NCI-H146 treated with DMSO at 0.1 percent for 48 hours (cell line): ENCODE data around the gene SPIRE1.
"Not testable (repeated sequence)": the region's sequence is repeated elsewhere in the genome, so short reads cannot be mapped to it uniquely, and the experiment has no call there.

Experiments used
- DNase-seq: peaks from one replicate; lab custom pipeline; 2025; ENCODE audit not compliant: unreplicated experiment; lab: John Stamatoyannopoulos, UW

The SPIRE1 gene

GRCh38 chr18:12647773-12648172 lies 10.1 kb downstream of the SPIRE1 start:
- DNase-seq = no peak

DNA sequence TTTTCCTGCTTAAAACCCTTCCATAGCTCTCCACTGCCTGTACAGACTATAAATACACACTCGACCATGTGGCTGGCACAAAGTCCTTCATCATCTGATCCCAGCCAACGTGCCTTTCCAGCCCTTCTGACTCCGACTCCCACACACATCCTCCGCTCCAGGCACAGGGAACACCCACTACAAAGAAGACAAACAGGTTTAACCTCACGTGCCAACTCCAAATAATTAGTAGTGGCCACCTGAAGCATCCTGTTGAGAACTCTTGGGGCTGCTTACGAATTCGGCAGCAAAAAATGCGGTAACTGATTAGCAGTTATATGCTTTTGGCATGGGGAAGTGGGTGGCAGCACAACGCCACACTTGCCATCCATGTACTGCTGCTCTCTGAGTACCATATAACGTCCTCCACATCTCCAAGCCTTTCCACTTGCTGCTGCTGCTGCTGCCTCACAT lies 12.1 kb downstream of the SPIRE1 start:
- DNase-seq = no peak

DNA sequence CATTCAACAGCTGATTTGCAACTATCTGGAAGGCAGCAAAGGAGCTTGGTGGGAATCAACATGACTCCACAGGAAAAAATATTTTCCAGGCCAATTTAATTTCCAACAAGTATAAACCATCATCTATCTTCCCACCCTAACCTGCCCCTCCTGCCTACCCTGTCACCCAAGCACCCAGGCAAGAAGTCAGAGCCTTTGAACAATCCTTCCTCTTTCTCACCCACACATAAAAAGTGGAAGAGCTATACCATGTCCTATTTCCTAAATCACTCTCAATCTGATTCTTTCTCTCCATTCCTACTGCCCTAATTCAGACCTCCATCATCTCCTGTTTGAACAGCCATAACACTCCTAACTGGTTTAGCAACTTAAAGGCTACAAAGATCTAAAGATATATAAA lies 12.7 kb downstream of the SPIRE1 start:
- DNase-seq = no peak

DNA sequence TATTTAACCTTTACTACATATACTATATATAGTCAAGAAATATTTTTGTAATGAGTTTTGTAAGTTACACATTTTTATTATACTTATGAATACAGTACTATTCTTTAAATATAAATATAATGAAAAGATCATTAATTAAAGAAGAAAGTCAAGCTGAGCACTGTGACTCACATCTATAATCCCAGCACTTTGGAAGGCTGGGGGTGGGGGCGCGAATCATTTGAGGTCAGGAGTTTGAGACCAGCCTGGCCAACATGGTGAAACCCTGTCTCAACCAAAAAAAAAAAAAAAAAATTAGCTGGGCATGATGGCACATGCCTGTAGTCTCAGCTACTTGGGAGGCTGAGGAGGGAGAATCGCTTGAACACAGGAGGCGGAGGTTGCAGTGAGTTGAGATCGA lies 14.2 kb downstream of the SPIRE1 start:
- not testable (repeated sequence) for DNase-seq

GRCh38 chr18:12640881-12641200 lies 17.1 kb downstream of the SPIRE1 start:
- DNase-seq = no peak

DNA sequence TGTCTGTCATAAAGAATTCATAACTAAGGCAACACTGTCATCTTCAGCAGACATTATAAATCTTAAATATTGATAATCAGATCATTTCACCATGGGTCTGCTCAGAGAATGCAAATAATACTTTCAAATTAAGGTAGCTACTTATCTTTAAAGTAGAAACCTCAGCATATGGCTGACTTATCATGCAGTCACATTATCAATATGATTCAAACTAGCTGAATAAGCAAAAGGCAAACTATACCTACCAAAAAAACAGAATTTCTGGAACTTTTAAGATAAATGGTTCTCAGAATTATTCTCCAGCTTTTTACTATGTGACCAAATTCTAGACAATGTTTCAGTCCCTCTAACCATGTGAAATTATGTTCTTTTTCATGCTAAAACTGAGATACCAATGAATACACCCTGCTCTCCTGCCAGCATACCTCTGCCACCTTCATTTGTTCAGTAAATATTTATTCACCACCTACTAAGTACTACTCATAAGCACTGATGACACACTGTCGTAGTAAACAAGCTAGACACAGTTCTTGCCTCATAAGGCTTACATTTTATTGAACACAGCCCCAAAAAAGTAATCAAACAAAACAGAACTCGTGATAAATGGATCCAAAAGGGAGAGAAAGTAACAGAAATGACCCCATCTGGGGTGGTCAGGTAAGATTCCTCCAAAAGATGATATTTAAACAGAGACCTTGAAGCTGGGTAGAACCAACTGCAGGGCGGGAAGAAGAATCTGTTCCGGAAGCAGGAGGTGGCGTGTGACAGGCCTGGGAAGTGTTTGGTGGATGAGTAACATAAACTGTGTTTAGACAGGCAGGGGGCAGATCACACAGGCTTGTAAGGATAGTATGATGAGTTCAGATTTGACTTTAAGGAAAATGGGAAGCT lies 17.7 kb downstream of the SPIRE1 start:
- DNase-seq = no peak

- no peak for DNase-seq
Observed at GRCh38 chr18:12638644-12639124, 19.2 kb downstream of the SPIRE1 start.

- no peak for DNase-seq
Observed at GRCh38 chr18:12637901-12638643, 19.8 kb downstream of the SPIRE1 start.

DNA sequence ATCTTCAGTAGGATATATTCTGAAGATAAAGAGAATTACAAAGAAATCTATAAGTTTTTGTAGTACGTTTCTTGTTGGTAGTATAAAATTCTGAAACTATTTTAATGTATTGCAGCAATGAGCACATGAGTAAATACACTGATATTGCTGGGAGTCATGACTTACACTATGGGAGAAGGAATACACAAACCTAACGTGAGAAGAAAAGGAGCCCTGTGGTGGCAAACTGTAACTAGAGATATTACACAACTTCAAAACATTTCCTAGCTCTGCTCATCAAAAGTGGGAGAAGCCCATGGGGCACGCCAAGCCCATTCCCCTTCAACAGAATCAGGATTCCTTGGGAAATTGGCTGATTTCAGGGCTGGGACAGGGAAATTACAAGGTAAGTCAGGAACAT lies 20.5 kb downstream of the SPIRE1 start:
- DNase-seq = no peak

DNA sequence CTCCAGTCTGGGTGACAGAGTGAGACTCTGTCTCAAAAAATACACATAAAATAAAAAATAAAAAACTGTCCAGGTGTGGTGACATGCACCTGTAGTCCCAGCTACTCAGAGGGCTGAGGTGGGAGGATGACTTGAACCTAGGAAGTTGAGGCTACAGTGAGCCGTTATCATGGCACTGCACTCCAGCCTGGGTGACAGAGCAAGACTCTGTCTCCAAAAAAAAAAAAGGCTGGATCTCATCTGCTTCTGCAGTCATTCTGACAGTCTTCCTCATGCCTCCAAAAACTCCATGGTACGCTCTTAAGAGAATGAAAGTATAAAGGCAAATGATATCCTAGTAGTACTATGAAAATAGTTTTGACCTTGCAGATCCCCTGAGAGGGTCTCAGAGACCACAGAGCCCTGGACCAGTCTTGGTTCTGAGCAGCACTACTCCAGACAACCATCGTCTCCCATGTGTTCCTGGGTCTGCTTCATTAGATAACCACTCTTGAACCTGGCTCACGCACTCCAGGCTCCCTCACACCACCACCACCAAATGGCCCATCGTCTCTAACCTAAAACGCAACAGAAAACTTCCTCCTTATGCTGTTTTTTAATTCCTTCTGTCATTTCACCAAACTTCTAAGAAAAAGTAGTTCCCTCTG lies 26.0 kb downstream of the SPIRE1 start:
- no peak for DNase-seq

DNA sequence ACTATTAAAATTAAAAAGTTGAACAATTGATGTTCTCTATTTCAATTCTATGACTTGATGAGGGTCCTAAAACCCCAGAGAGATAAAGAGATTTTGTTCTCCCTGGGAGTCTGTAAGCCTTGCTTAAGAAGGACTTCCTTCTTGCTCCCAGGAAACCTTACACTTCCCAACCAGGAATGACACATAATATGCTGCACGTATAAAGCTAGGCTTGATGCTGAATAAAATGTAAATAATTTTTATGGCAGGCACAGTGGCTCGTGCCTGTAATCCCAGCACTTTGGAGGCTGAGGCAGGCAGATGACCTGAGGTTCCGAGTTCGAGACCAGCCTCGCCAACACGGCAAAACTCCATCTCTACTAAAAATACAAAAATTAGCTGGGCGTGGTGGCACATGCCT lies 27.8 kb downstream of the SPIRE1 start:
- DNase-seq = no peak

GRCh38 chr18:12628706-12629702 lies 28.9 kb downstream of the SPIRE1 start:
- DNase-seq = no peak

DNA sequence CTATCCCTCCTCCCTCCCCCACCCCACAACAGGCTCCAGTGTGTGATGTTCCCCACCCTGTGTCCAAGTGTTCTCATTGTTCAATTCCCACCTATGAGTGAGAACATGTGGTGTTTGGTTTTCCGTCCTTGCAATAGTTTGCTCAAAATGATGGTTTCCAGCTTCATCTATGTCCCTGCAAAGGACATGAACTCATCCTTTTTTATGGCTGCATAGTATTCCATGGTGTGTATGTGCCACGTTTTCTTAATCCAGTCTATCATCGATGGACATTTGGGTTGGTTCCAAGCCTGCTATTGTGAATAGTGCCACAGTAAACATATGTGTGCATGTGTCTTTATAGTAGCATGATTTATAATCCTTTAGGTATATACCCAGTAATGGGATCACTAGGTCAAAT lies 30.7 kb downstream of the SPIRE1 start:
- not testable (repeated sequence) for DNase-seq

DNA sequence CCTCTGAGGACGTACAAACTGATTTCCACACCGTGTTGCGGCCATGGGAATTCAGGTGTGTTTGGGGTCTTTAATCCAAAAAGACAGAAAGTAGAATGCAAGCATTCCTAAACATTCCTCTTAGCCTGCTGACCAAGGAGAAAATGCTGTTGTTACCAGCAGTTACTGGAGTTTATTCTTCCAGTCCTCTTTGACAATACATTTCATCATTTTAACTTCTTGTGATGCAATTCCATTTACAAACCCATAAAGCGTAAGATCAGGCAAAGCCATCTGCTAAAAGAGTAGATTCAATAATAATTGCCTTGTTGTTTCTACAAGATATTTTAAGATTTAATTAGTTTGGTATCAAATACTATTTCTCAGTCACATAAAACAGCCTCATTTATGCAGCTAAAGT lies 32.7 kb downstream of the SPIRE1 start:
- no peak for DNase-seq

DNA sequence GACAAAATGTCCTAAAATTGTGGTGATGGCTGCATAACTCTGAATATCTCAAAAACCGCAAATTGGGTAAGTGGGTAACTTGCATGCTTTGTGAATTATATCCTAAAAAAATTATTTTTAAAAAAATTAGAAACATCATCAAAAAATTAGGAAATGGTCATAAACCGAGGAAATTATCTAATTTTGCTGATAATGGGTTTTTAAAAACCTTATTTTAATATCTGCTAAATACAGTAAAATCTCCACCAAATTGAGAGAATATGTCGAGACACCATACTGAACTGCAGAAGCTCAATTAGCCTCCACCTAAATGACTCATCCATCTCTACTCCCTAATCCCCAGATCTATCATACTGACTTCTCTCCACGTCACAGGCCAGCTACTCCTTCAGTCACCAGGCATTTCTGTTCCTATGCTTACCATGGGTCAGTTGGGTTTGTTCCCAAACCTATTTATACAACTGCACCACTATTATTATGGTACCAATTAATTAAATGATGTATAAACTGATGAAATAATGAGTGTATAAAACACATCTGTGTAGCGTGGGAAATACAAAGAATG lies 36.1 kb downstream of the SPIRE1 start:
- no peak for DNase-seq

- DNase-seq = no peak
Observed at GRCh38 chr18:12615748-12616147, 42.2 kb downstream of the SPIRE1 start.

DNA sequence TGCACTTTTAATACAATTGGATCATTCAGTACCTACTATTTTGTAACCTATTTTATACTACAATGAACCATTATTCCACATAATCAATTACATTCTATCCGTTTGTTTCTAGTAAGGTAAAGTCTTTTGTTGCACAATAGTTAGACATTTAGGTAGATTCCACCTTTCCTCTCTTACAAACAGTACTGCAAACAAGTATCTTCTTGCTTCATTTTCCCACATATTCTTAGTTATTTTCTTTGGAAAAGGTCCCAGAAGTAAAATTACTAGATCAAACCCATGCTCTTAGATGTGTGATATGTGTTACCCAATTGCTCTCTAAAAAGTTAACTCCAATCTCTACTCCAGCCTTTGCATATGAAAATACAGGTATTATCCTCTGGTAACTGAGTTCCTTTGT lies 49.6 kb downstream of the SPIRE1 start:
- DNase-seq = no peak

DNA sequence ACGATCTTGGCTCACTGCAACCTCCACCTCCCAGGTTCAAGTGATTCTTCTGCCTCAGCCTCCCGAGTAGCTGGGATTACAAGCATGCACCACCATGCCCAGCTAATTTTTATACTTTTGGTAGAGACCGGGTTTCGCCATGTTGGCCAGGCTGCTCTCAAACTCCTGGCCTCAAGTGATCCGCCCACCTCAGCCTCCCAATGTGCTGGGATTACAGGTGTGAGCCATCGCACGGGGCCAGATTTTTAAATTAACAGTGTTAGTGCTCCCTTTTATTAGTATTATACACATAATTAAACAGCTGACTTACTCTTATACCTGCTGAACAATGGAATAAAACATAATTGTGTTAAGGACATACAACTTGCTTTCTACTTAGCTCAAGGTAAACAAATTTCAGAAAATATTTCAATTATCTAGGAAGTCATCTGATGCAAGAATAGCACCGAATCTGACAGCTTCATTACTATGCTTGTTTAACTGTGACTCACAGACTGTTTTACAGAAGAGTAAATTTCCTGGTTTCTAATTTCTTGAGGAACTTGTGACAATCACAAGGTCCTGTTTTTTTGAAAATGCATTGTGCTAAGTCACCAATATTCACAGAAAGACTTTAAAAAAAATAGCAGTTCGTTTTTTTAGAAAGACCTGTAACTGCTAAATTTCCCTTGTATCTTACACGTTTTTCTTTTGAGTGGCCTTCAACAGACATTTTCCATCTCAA lies 51.2 kb downstream of the SPIRE1 start:
- DNase-seq = no peak

DNA sequence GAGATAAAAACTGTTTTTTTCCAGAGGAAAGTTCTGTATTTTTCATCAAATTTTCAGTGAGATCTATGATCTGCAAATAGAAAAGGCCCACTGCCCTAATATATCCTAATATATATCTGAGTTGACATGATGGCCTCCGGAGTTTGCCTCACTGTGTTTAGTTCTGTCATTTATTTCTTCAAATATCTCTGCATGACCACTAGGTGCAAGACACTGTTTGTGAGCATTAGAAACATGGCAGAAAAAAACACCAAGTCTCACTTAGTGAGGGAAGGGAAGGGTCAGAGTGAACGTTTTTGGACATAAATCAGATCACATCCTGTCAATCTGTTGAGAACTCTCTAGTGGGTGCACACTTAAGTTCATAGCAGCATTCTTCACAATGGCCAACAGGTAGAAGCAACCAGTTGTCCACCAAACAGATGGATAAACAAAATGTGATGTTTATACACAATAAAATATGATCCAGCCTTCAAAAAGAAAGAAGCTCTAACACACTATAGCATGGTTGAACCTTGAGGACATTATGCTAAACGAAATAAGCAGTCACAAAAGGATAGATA lies 53.4 kb downstream of the SPIRE1 start:
- DNase-seq = no peak
